Testis (tissue), 2 donors: ENCODE results near the gene CAMTA1.

ENCODE experiments used
- POLR2A ChIP-seq: fragments of 450-650 bp; IDR thresholded peaks from one replicate; pipeline ENCODE4 v1.6.1; 2017; ENCODE audit warnings: antibody characterized with exemption, mild to moderate bottlenecking, moderate library complexity
- TF ChIP-seq, protein P1 (sequence below), 3 experiments: fragments of 450-650 bp in 2 of 3; fragments of 200-600 bp in 1 of 3; sonication (generic) in 1 of 3; IDR thresholded peaks; one replicate each; pipeline ENCODE4 v1.5.1; 2016 to 2019; ENCODE audit warnings: antibody characterized with exemption in 3 of 3, mild to moderate bottlenecking in 2 of 3, moderate library complexity in 1 of 3

- TF ChIP-seq, protein P1, sequence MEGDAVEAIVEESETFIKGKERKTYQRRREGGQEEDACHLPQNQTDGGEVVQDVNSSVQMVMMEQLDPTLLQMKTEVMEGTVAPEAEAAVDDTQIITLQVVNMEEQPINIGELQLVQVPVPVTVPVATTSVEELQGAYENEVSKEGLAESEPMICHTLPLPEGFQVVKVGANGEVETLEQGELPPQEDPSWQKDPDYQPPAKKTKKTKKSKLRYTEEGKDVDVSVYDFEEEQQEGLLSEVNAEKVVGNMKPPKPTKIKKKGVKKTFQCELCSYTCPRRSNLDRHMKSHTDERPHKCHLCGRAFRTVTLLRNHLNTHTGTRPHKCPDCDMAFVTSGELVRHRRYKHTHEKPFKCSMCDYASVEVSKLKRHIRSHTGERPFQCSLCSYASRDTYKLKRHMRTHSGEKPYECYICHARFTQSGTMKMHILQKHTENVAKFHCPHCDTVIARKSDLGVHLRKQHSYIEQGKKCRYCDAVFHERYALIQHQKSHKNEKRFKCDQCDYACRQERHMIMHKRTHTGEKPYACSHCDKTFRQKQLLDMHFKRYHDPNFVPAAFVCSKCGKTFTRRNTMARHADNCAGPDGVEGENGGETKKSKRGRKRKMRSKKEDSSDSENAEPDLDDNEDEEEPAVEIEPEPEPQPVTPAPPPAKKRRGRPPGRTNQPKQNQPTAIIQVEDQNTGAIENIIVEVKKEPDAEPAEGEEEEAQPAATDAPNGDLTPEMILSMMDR (IDR thresholded peaks at IDR 0.05), result no peak
- TF ChIP-seq POLR2A, result no peak
Observed at GRCh38 chr1:7753641-7754040, 968.4 kb downstream of the CAMTA1 start.
